Keratinocyte (primary cell): ENCODE results near the gene SLC25A13. TPM values are rescaled to one million over a fixed set of nuclear protein-coding genes. Genes with fewer than 3 reads are reported as not detected.

Source experiments
- DNase-seq: peaks from one replicate; pipeline ENCODE4 v3.0.0-alpha.2; 2011; ENCODE audit warnings: low read depth, missing footprints, low spot score
- FAIRE-seq: peaks from 2 replicates; lab custom pipeline; 2011; peaks lifted over from hg19 to GRCh38; lab: Jason Lieb, UNC
- H2AFZ ChIP-seq: 2 replicates; pipeline ENCODE4 v1.6.0; 2012; ENCODE audit warnings: low read length, control low read depth, inconsistent platforms; ENCODE audit not compliant: control insufficient read depth
- H3K27ac ChIP-seq: 2 replicates; pipeline ENCODE4 v1.5.1; 2011; ENCODE audit warnings: low read length; ENCODE audit not compliant: control insufficient read depth, insufficient read depth
- H3K27me3 ChIP-seq: 3 replicates; pipeline ENCODE4 v1.6.0; 2011; ENCODE audit warnings: low read length; ENCODE audit not compliant: control insufficient read depth, insufficient read depth; ENCODE audit errors: extremely low read depth
- H3K36me3 ChIP-seq, 2 experiments: 2 replicates in 1 of 2; 3 replicates in 1 of 2; pipeline ENCODE4 v1.5.1; 2011; ENCODE audit warnings: low read length in 2 of 2, mild to moderate bottlenecking in 1 of 2; ENCODE audit not compliant: control insufficient read depth in 2 of 2, insufficient read depth in 2 of 2; ENCODE audit errors: extremely low read depth in 1 of 2
- H3K4me1 ChIP-seq: 3 replicates; pipeline ENCODE4 v1.5.1; 2011; ENCODE audit warnings: low read length; ENCODE audit not compliant: control insufficient read depth, insufficient read depth; ENCODE audit errors: extremely low read depth
- H3K4me2 ChIP-seq: 3 replicates; pipeline ENCODE4 v1.6.0; 2011; ENCODE audit warnings: low read depth, low read length; ENCODE audit not compliant: control insufficient read depth, insufficient read depth; ENCODE audit errors: extremely low read depth
- H3K4me3 ChIP-seq, 3 experiments: fragments of 200-600 bp in 1 of 3; sonication (generic) in 1 of 3; 2 replicates in 2 of 3; 3 replicates in 1 of 3; pipeline ENCODE4 v1.5.1; 2011 to 2016; ENCODE audit warnings: low read length in 3 of 3, mild to moderate bottlenecking in 3 of 3, control low read depth in 2 of 3, inconsistent platforms in 1 of 3, low read depth in 1 of 3, mixed read lengths in 1 of 3, mixed run types in 1 of 3, moderate library complexity in 1 of 3; ENCODE audit not compliant: control insufficient read depth in 2 of 3, insufficient read depth in 2 of 3; ENCODE audit errors: extremely low read depth in 1 of 3
- H3K79me2 ChIP-seq: 2 replicates; pipeline ENCODE4 v1.6.0; 2012; ENCODE audit warnings: low read length; ENCODE audit not compliant: control insufficient read depth, insufficient read depth
- H3K9ac ChIP-seq: 3 replicates; pipeline ENCODE4 v1.6.0; 2011; ENCODE audit warnings: low read length; ENCODE audit not compliant: control insufficient read depth, insufficient read depth; ENCODE audit errors: extremely low read depth
- H3K9me1 ChIP-seq: 3 replicates; pipeline ENCODE4 v1.6.0; 2011; ENCODE audit warnings: low read length; ENCODE audit not compliant: control insufficient read depth, insufficient read depth; ENCODE audit errors: extremely low read depth
- H3K9me3 ChIP-seq: 2 replicates; pipeline ENCODE4 v1.5.1; 2012; ENCODE audit warnings: low read depth, low read length; ENCODE audit not compliant: control insufficient read depth
- H4K20me1 ChIP-seq: 3 replicates; pipeline ENCODE4 v1.6.0; 2011; ENCODE audit warnings: low read length; ENCODE audit not compliant: control insufficient read depth, insufficient read depth; ENCODE audit errors: extremely low read depth
- EZH2 ChIP-seq: IDR thresholded peaks from one replicate; pipeline ENCODE4 v1.6.1; 2012; ENCODE audit warnings: inconsistent platforms, mild to moderate bottlenecking, low read length, moderate library complexity
- dilution Hi-C: fragments of 300-500 bp; cut with MboI; formaldehyde crosslinking; loops from one replicate; pipeline ENCODE4 v1.7.0; 2020; ENCODE audit warnings: low sequenced_read_pairs; ENCODE audit not compliant: extremely low pct_ligation_motif_present
- polyA plus RNA-seq, 5 experiments: library from polyadenylated mRNA; depleted of rRNA in 3 of 5; stranded (reverse) in 3 of 5; stranded (forward) in 1 of 5; unstranded in 1 of 5; fragments of >200 nt; gene quantifications; 1 replicate in 1 of 5; 2 replicates in 3 of 5; 3 replicates in 1 of 5; pipeline versions ENCODE4 v1.2.1 to v1.2.3, GENCODE V29; 2011 to 2012; ENCODE audit warnings: missing spikeins in 2 of 5, low read depth in 1 of 5, low replicate concordance in 1 of 5
- TF ChIP-seq, protein P1 (sequence below), 3 experiments: IDR thresholded peaks in 1 of 3; conservative IDR thresholded peaks in 1 of 3; optimal IDR thresholded peaks in 1 of 3; 2 replicates in 2 of 3; 3 replicates in 1 of 3; pipeline versions ENCODE3 to v1.5.1; 2011; ENCODE audit warnings: low read length in 3 of 3, mild to moderate bottlenecking in 3 of 3, moderate library complexity in 2 of 3, control low read depth in 1 of 3, inconsistent platforms in 1 of 3; ENCODE audit not compliant: insufficient read depth in 2 of 3; ENCODE audit errors: extremely low read depth in 1 of 3

SLC25A13 gene
- polyA plus RNA-seq, 1 donor (not counting 4 experiments of a cell fraction or from before 2014, with no cell fraction given): 29.4 TPM

DNA sequence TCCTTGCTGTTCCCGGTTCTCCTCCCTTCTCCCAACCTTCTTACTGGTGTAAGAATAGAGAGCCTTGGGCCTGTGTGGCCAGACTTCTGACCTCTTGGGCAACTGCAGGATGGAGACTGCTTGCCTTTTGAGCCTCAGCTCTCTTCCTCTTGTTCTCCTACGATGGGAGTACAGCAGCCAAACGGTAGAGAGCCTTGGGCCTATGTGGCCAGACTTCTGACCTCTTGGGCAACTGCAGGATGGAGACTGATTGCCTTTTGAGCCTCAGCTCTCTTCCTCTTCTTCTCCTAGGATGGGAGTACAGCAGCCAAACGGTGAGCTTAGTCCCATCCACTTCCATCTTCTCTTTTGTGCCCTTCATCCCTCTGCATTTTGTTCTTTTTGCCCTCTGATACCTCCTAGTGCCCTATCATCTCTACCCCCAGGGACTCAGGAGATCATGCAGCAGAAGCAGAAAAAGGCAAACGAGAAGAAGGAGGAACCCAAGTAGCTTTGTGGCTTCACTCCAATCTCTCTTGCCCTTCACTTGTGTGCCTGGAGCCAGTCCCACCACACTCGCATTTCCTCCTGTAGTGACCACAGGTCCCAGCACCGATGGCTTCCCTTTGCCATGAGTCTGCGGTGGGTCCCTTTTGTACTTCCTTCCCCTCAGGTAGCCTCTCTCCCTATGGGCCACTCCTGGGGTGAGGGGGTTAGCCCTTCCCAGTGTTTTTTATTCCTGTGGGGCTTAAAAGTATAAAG lies 15.3 kb downstream of the SLC25A13 start:
- H3K9me1 ChIP-seq: no peaks in the 10 kb centered on the region
- H3K27ac ChIP-seq: no peak overlapping the region
- DNase-seq (no peak), FAIRE-seq (no peak)
- no peaks in the 10 kb centered on the region for H4K20me1 ChIP-seq
- H3K4me1 ChIP-seq: peaks cover 31% of the 10 kb centered on the region
- no peak for TF ChIP-seq EZH2
- TF ChIP-seq, protein P1, sequence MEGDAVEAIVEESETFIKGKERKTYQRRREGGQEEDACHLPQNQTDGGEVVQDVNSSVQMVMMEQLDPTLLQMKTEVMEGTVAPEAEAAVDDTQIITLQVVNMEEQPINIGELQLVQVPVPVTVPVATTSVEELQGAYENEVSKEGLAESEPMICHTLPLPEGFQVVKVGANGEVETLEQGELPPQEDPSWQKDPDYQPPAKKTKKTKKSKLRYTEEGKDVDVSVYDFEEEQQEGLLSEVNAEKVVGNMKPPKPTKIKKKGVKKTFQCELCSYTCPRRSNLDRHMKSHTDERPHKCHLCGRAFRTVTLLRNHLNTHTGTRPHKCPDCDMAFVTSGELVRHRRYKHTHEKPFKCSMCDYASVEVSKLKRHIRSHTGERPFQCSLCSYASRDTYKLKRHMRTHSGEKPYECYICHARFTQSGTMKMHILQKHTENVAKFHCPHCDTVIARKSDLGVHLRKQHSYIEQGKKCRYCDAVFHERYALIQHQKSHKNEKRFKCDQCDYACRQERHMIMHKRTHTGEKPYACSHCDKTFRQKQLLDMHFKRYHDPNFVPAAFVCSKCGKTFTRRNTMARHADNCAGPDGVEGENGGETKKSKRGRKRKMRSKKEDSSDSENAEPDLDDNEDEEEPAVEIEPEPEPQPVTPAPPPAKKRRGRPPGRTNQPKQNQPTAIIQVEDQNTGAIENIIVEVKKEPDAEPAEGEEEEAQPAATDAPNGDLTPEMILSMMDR (optimal IDR thresholded peaks at IDR 0.05 in 1 of 3, IDR thresholded peaks at IDR 0.05 in 1 of 3, conservative IDR thresholded peaks at IDR 0.05 in 1 of 3; ENCODE audit: extremely low read depth in 1 of 3, insufficient read depth in 2 of 3, low read length in 3 of 3): no peak
- H3K36me3 ChIP-seq: peaks cover 5 to 7% of the 10 kb centered on the region in 2 experiments
- no peak overlapping the region for H3K4me2 ChIP-seq
- H3K9me3 ChIP-seq: no peaks in the 10 kb centered on the region
- H3K79me2 ChIP-seq: peaks cover 28% of the 10 kb centered on the region
- H3K4me3 ChIP-seq: no peak overlapping the region
- H3K27me3 ChIP-seq: no peaks in the 10 kb centered on the region
- H3K9ac ChIP-seq: no peak overlapping the region
- dilution Hi-C loops: no loop called here
- H2AFZ ChIP-seq: no peak overlapping the region

DNA sequence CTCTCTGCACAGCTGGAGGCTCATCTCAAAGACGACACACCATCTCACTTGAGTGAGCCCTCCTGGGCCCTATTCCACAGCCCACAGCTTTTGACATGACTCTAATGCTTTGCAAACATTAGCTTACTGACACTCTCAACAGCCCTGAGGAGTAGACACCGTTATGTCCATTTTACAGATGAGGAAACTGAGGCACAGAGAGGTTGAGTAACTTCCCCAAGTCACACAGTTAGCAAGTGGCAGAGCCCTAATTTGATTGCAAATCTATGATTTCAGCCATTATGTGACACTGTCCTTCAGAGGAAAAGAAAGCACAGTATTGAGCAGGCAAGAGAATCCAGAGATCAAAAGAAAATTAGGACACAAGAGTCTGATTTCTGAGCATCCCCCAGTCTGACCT lies 16.0 kb downstream of the SLC25A13 start:
- Histone ChIP-seq H3K4me1 (peaks cover 31% of the 10 kb centered on the region), H4K20me1 (no peaks in the 10 kb centered on the region), H3K79me2 (peaks cover 24% of the 10 kb centered on the region), H3K4me2 (no peak overlapping the region), H2AFZ (no peak overlapping the region), H3K9ac (no peak overlapping the region), H3K9me1 (no peaks in the 10 kb centered on the region), H3K9me3 (no peaks in the 10 kb centered on the region), H3K4me3 (no peak overlapping the region), H3K36me3 (peaks cover 5 to 7% of the 10 kb centered on the region in 2 experiments), H3K27me3 (no peaks in the 10 kb centered on the region), H3K27ac (no peak overlapping the region)
- dilution Hi-C loops: no loop called here
- FAIRE-seq (no peak), DNase-seq (no peak)
- no peak for TF ChIP-seq EZH2
- TF ChIP-seq, protein P1 (optimal IDR thresholded peaks at IDR 0.05 in 1 of 3, IDR thresholded peaks at IDR 0.05 in 1 of 3, conservative IDR thresholded peaks at IDR 0.05 in 1 of 3; ENCODE audit: extremely low read depth in 1 of 3, insufficient read depth in 2 of 3, low read length in 3 of 3): no peak
